CD4-positive, alpha-beta T cell (primary cell): ENCODE measurements around the gene EIF4E1B. TPM values are rescaled to one million over a fixed set of nuclear protein-coding genes. Genes with fewer than 3 reads are reported as not detected.

Source experiments
- ATAC-seq: fragments of 200-7000 bp; cut with Tn5 transposase; one replicate; pipeline ENCODE4 v1.10.0; 2022; ENCODE audit warnings: mild to moderate bottlenecking; ENCODE audit not compliant: poor library complexity
- CTCF ChIA-PET: fragments of 350-600 bp; sonication (Branson Sonifier 250); formaldehyde crosslinking; loops from one replicate; lab custom pipeline; 2021; ENCODE audit warnings: antibody characterized with exemption, inconsistent platforms; lab: Charles Lee
- POLR2A ChIA-PET: fragments of 350-600 bp; sonication (Branson Sonifier 250); formaldehyde crosslinking; loops from one replicate; lab custom pipeline; 2021; ENCODE audit warnings: antibody characterized with exemption, inconsistent platforms; lab: Charles Lee
- DNase-seq, 14 experiments: peaks; one replicate each; pipeline ENCODE4 v3.0.0-alpha.2; 2013 to 2020; ENCODE audit warnings: mixed read lengths in 2 of 14
- H3K27ac ChIP-seq, 2 donors: one replicate each; pipeline versions ENCODE4 v1.5.1 to v1.7.0; 2013; ENCODE audit warnings: low read length in 2 of 2, low read depth in 1 of 2, mild to moderate bottlenecking in 1 of 2
- H3K27me3 ChIP-seq, 2 experiments: 1 replicate in 1 of 2; 2 replicates in 1 of 2; pipeline versions ENCODE4 v1.6.1 to v1.7.0; 2013; ENCODE audit warnings: low read length in 2 of 2, control low read depth in 1 of 2, mild to moderate bottlenecking in 1 of 2, moderate library complexity in 1 of 2; ENCODE audit not compliant: insufficient read depth in 2 of 2, control insufficient read depth in 1 of 2
- H3K36me3 ChIP-seq: one replicate; pipeline ENCODE4 v1.6.1; 2013; ENCODE audit warnings: low read length, control low read depth; ENCODE audit not compliant: insufficient read depth
- H3K4me1 ChIP-seq: one replicate; pipeline ENCODE4 v1.6.1; 2013; ENCODE audit warnings: low read length, control low read depth; ENCODE audit not compliant: insufficient read depth
- H3K4me3 ChIP-seq: one replicate; pipeline ENCODE4 v1.5.1; 2013; ENCODE audit warnings: mild to moderate bottlenecking, low read length, moderate library complexity
- H3K9me3 ChIP-seq, 2 experiments: 1 replicate in 1 of 2; 2 replicates in 1 of 2; pipeline versions ENCODE4 v1.6.1 to v1.7.0; 2013; ENCODE audit warnings: low read length in 2 of 2, mild to moderate bottlenecking in 2 of 2, control low read depth in 1 of 2, moderate library complexity in 1 of 2; ENCODE audit not compliant: control insufficient read depth in 1 of 2, insufficient read depth in 1 of 2
- H3K27ac Mint-ChIP-seq: one replicate; pipeline ENCODE4 v1.8.0; 2020; ENCODE audit warnings: mixed read lengths
- H3K27me3 Mint-ChIP-seq: one replicate; pipeline ENCODE4 v1.8.0; 2021; ENCODE audit warnings: mixed read lengths
- H3K36me3 Mint-ChIP-seq: one replicate; pipeline ENCODE4 v1.8.0; 2021; ENCODE audit warnings: low read depth, mixed read lengths
- H3K4me1 Mint-ChIP-seq: one replicate; pipeline ENCODE4 v1.8.0; 2021; ENCODE audit warnings: low read depth, mixed read lengths
- H3K4me3 Mint-ChIP-seq: one replicate; pipeline ENCODE4 v1.8.0; 2020; ENCODE audit warnings: mild to moderate bottlenecking, mixed read lengths
- H3K9me3 Mint-ChIP-seq: one replicate; pipeline ENCODE4 v1.8.0; 2020; ENCODE audit warnings: mixed read lengths
- intact Hi-C, 2 experiments: fragments of 100-400 bp; cut with DNase I in 1 of 2; cut with micrococcal nuclease in 1 of 2; formaldehyde crosslinking; loops; one replicate each; pipeline versions ENCODE4 v1.15.1 to v1.9.0; 2023 to 2025; cut with DNase I, micrococcal nuclease
- total RNA-seq, 174 experiments: library from RNA in 2 of 174; stranded (reverse) in 2 of 174; gene quantifications; one replicate each; pipeline ENCODE4 v1.2.3 and lab custom pipeline; 2021 to 2026
- TF ChIP-seq, protein P1 (sequence below): fragments of 200-600 bp; IDR thresholded peaks from one replicate; pipeline ENCODE4 v1.8.0; 2022; ENCODE audit warnings: antibody characterized with exemption, mild to moderate bottlenecking

The EIF4E1B gene
- total RNA-seq, 2 experiments from 2014 or later = not detected

- Histone ChIP-seq H3K4me3 (no peak overlapping the region), H3K27ac (no peak overlapping the region), H3K27me3 (peaks cover 48 to 50% of the 10 kb centered on the region in 2 experiments), H3K4me1 (peaks cover 15% of the 10 kb centered on the region), H3K36me3 (no peaks in the 10 kb centered on the region), H3K9me3 (peaks cover 0 to 13% of the 10 kb centered on the region in 2 experiments)
- ChIA-PET CTCF (no interaction called here), POLR2A (no interaction called here)
- Mint-ChIP-seq H3K4me1 (peaks cover 9% of the 10 kb centered on the region), H3K9me3 (no peaks in the 10 kb centered on the region), H3K4me3 (no peak overlapping the region), H3K27me3 (peaks cover 78% of the 10 kb centered on the region), H3K36me3 (no peaks in the 10 kb centered on the region), H3K27ac (no peak overlapping the region)
- intact Hi-C loops = no loop called here
- DNase-seq (no peak), ATAC-seq (no peak)
- TF ChIP-seq, protein P1, sequence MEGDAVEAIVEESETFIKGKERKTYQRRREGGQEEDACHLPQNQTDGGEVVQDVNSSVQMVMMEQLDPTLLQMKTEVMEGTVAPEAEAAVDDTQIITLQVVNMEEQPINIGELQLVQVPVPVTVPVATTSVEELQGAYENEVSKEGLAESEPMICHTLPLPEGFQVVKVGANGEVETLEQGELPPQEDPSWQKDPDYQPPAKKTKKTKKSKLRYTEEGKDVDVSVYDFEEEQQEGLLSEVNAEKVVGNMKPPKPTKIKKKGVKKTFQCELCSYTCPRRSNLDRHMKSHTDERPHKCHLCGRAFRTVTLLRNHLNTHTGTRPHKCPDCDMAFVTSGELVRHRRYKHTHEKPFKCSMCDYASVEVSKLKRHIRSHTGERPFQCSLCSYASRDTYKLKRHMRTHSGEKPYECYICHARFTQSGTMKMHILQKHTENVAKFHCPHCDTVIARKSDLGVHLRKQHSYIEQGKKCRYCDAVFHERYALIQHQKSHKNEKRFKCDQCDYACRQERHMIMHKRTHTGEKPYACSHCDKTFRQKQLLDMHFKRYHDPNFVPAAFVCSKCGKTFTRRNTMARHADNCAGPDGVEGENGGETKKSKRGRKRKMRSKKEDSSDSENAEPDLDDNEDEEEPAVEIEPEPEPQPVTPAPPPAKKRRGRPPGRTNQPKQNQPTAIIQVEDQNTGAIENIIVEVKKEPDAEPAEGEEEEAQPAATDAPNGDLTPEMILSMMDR = no peak
Measured at GRCh38 chr5:176626876-176627236, 3.6 kb upstream of the EIF4E1B start.

- H3K36me3 ChIP-seq = no peaks in the 10 kb centered on the region
- intact Hi-C loops = no loop called here
Measured at GRCh38 chr5:176627582-176627981, 2.9 kb upstream of the EIF4E1B start.

DNA sequence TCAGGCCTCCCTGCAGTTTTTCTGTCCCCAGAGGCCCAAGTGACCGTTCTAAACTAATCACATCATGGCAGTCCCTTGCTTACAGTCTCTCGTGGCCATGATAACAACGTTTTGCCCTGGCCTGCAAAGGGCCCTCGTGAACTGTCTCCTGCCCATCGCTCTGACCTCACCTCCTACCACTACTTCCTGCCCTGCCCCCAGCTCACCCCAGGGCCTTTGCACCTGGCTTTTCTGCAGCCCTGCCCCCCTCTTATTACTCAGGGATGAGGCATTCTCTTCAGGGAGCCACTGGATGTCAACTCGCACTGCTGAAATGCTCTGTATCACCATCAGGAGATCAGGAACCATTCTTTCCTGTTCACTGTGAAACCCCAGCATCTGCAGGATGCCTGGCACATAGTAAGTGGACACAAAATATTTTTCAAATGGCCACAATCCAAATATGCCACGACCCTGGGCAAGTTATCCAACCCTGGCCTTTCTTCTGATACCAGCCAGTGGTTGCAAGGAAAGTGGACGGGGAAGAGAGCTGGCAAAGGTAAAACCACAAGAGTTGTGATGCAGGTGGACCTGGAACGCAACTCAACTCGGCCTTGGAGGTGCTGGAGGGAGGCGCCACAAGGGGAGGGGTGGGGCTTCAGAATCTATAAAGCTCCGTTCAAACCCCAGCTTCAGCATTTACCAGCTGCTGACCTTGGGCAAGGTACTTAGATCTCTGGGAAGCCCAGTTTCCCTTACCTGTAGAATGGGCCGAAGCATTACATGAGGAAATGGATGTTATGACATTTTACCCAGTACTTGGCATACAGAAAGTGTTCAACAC lies 1.9 kb upstream of the EIF4E1B start:
- H3K9me3 Mint-ChIP-seq = no peaks in the 10 kb centered on the region
- no peak for DNase-seq
- intact Hi-C loops = no loop called here
- CTCF ChIA-PET = no interaction called here
- POLR2A ChIA-PET = no interaction called here
- TF ChIP-seq, protein P1 = no peak
- no peak for ATAC-seq
- H3K27ac ChIP-seq = no peak overlapping the region
- H3K4me3 ChIP-seq = no peak overlapping the region
- peaks cover 0 to 11% of the 10 kb centered on the region in 2 experiments for H3K9me3 ChIP-seq
- peaks cover 9% of the 10 kb centered on the region for H3K4me1 Mint-ChIP-seq
- H3K4me3 Mint-ChIP-seq = no peak overlapping the region
- peaks cover 82% of the 10 kb centered on the region for H3K27me3 Mint-ChIP-seq
- H3K27me3 ChIP-seq = peaks cover 61% of the 10 kb centered on the region in 2 experiments
- H3K4me1 ChIP-seq = peaks cover 15% of the 10 kb centered on the region
- no peaks in the 10 kb centered on the region for H3K36me3 ChIP-seq
- H3K27ac Mint-ChIP-seq = no peak overlapping the region
- H3K36me3 Mint-ChIP-seq = no peaks in the 10 kb centered on the region

More at GRCh38 chr5:176627582-176627981, 2.9 kb upstream of the EIF4E1B start:
- ATAC-seq = no peak
- Mint-ChIP-seq H3K27ac (no peak overlapping the region), H3K4me3 (no peak overlapping the region), H3K36me3 (no peaks in the 10 kb centered on the region), H3K9me3 (no peaks in the 10 kb centered on the region), H3K4me1 (peaks cover 9% of the 10 kb centered on the region), H3K27me3 (peaks cover 78% of the 10 kb centered on the region)
- no peak for DNase-seq
- no peak overlapping the region for H3K27ac ChIP-seq
- H3K4me1 ChIP-seq = peaks cover 15% of the 10 kb centered on the region
- TF ChIP-seq, protein P1 = no peak
- CTCF ChIA-PET = no interaction called here
- H3K9me3 ChIP-seq = peaks cover 0 to 11% of the 10 kb centered on the region in 2 experiments
- peaks cover 53% of the 10 kb centered on the region in 2 experiments for H3K27me3 ChIP-seq
- H3K4me3 ChIP-seq = no peak overlapping the region
- POLR2A ChIA-PET = no interaction called here
